SK-N-SH (cell line): ENCODE results near the gene IMPA2. TPM values are rescaled to one million over a fixed set of nuclear protein-coding genes. Genes with fewer than 3 reads are reported as not detected.

Source experiments
- CTCF ChIA-PET: fragments of 300-600, 350-600 bp; formaldehyde crosslinking; extraction: SDS; loops from one replicate; lab custom pipeline; 2021; lab: Yijun Ruan, JAX
- POLR2A ChIA-PET: fragments of 350-600 bp; sonication (Branson Sonifier 250); formaldehyde crosslinking; extraction: SDS; loops from one replicate; lab custom pipeline; 2020; ENCODE audit warnings: antibody characterized with exemption, inconsistent platforms; lab: Yijun Ruan, JAX
- DNase-seq: peaks from one replicate; pipeline ENCODE4 v3.0.0; 2012
- H2AFZ ChIP-seq: fragments of 200-600 bp; sonication (generic); 2 replicates; pipeline ENCODE4 v1.8.1; 2016; ENCODE audit warnings: antibody characterized with exemption, mild to moderate bottlenecking, low read depth
- H3F3A ChIP-seq: fragments of 200-600 bp; sonication (generic); replicated peaks from 2 replicates; pipeline ENCODE3; 2016; ENCODE audit warnings: antibody characterized with exemption, mild to moderate bottlenecking; ENCODE audit not compliant: insufficient read depth
- H3K27ac ChIP-seq, 2 experiments: fragments of 200-500 bp in 1 of 2; fragments of 200-600 bp in 1 of 2; sonication (Bioruptor generic) in 1 of 2; sonication (generic), shearing (Covaris generic) in 1 of 2; 2 replicates each; pipeline versions ENCODE4 v1.5.1 to v1.6.1; 2014 to 2016; ENCODE audit warnings: low read depth in 2 of 2, inconsistent platforms in 1 of 2, low read length in 1 of 2, mild to moderate bottlenecking in 1 of 2, mixed read lengths in 1 of 2
- H3K27me3 ChIP-seq: fragments of 200-600 bp; sonication (generic), shearing (Covaris generic); 2 replicates; pipeline ENCODE4 v1.6.1; 2016; ENCODE audit warnings: mixed run types; ENCODE audit not compliant: insufficient read depth
- H3K36me3 ChIP-seq, 2 experiments: fragments of 200-500 bp in 1 of 2; fragments of 200-600 bp in 1 of 2; sonication (Bioruptor generic) in 1 of 2; sonication (generic) in 1 of 2; replicated peaks in 1 of 2; 2 replicates each; pipeline versions ENCODE3 to v1.5.1; 2014 to 2016; ENCODE audit warnings: low read length in 1 of 2, mild to moderate bottlenecking in 1 of 2; ENCODE audit not compliant: insufficient read depth in 2 of 2, control insufficient read depth in 1 of 2
- H3K4me1 ChIP-seq, 2 experiments: fragments of 200-500 bp in 1 of 2; fragments of 200-600 bp in 1 of 2; sonication (Bioruptor generic) in 1 of 2; sonication (generic), shearing (Covaris generic) in 1 of 2; 2 replicates each; pipeline versions ENCODE4 v1.5.1 to v1.6.1; 2014 to 2016; ENCODE audit warnings: low read depth in 1 of 2, low read length in 1 of 2, mixed run types in 1 of 2; ENCODE audit not compliant: insufficient read depth in 2 of 2, control insufficient read depth in 1 of 2
- H3K4me2 ChIP-seq: fragments of 200-600 bp; sonication (generic), shearing (Covaris generic); 2 replicates; pipeline ENCODE4 v1.6.1; 2017; ENCODE audit warnings: mixed run types
- H3K4me3 ChIP-seq, 2 experiments: fragments of 200-500 bp in 1 of 2; fragments of 200-600 bp in 1 of 2; sonication (Bioruptor generic) in 1 of 2; sonication (generic), shearing (Covaris generic) in 1 of 2; 2 replicates each; pipeline versions ENCODE4 v1.5.1 to v1.8.1; 2014 to 2016; ENCODE audit warnings: low read depth in 2 of 2, inconsistent platforms in 1 of 2, low read length in 1 of 2, mild to moderate bottlenecking in 1 of 2, mixed read lengths in 1 of 2, moderate library complexity in 1 of 2
- H3K79me2 ChIP-seq: fragments of 200-600 bp; sonication (generic); 2 replicates; pipeline ENCODE4 v1.8.1; 2017; ENCODE audit warnings: mild to moderate bottlenecking; ENCODE audit not compliant: insufficient read depth
- H3K9ac ChIP-seq: fragments of 200-600 bp; sonication (generic); 2 replicates; pipeline ENCODE4 v1.6.1; 2017; ENCODE audit warnings: mixed run types
- H3K9me2 ChIP-seq: fragments of 200-600 bp; sonication (generic); 2 replicates; pipeline ENCODE4 v1.6.1; 2017; ENCODE audit warnings: mixed run types
- H3K9me3 ChIP-seq: fragments of 200-600 bp; sonication (generic); 2 replicates; pipeline ENCODE4 v1.6.1; 2017; ENCODE audit warnings: mixed run types, mild to moderate bottlenecking, moderate library complexity
- H4K20me1 ChIP-seq: fragments of 200-600 bp; sonication (generic); 2 replicates; pipeline ENCODE4 v1.6.1; 2017; ENCODE audit warnings: mild to moderate bottlenecking, mixed run types; ENCODE audit not compliant: insufficient read depth
- CHD2 ChIP-seq: fragments of 150-350 bp; IDR thresholded peaks from 2 replicates; pipeline ENCODE4 v1.6.1; 2018; ENCODE audit warnings: low read length; ENCODE audit not compliant: partially characterized antibody
- CTCF ChIP-seq: fragments of 200-600 bp; sonication (generic); IDR thresholded peaks from 2 replicates; pipeline ENCODE4 v1.6.1; 2017; ENCODE audit warnings: antibody characterized with exemption, mild to moderate bottlenecking, moderate library complexity
- EP300 ChIP-seq, 2 experiments: IDR thresholded peaks; 2 replicates each; pipeline versions ENCODE4 v1.4.0 to v1.6.1; 2012; ENCODE audit warnings: borderline replicate concordance in 1 of 2, low read depth in 1 of 2, low read length in 1 of 2
- FOSL2 ChIP-seq: IDR thresholded peaks from 2 replicates; pipeline ENCODE4 v1.4.0; 2012; ENCODE audit warnings: low read depth, mild to moderate bottlenecking, moderate library complexity, borderline replicate concordance
- FOXM1 ChIP-seq: IDR thresholded peaks from 2 replicates; pipeline ENCODE4 v1.4.0; 2012; ENCODE audit warnings: low read depth, mild to moderate bottlenecking
- GATA2 ChIP-seq: sonication (generic); formaldehyde crosslinking; IDR thresholded peaks from 2 replicates; pipeline ENCODE4 v1.5.0; 2020; ENCODE audit warnings: mild to moderate bottlenecking, missing genetic modification reagents
- RAD21 ChIP-seq: IDR thresholded peaks from 2 replicates; pipeline ENCODE4 v1.6.1; 2012; ENCODE audit warnings: mild to moderate bottlenecking, low read length
- REST ChIP-seq: IDR thresholded peaks from 2 replicates; pipeline ENCODE4 v1.6.1; 2012; ENCODE audit warnings: mild to moderate bottlenecking, low read depth, low read length, moderate library complexity
- YY1 ChIP-seq: IDR thresholded peaks from 2 replicates; pipeline ENCODE4 v1.4.0; 2012; ENCODE audit warnings: low read depth, mild to moderate bottlenecking
- WGBS: methylation state at CpG from one replicate; pipeline ENCODE4 v1.1.6; 2017; ENCODE audit warnings: low lambda C conversion rate; 5-methylcytosine and 5-hydroxymethylcytosine counted together
- polyA plus RNA-seq, 3 experiments: library from polyadenylated mRNA; depleted of rRNA; stranded (reverse); fragments of >200 nt; gene quantifications; 2 replicates each; pipeline ENCODE4 v1.2.3, GENCODE V29; 2012

Gene IMPA2
- polyA plus RNA-seq, 1 of the 3 experiments (the other 2 are of a cell fraction), result 0.18 TPM

- H3K27ac ChIP-seq, result no peak overlapping the region
- TF ChIP-seq CHD2 (no peak), RAD21 (no peak), FOSL2 (no peak), REST (no peak), FOXM1 (no peak), EP300 (IDR thresholded peaks at IDR 0.05; ENCODE audit: borderline replicate concordance in 1 of 2, low read depth in 1 of 2, low read length in 1 of 2) (no peak), YY1 (no peak), CTCF (no peak), GATA2 (CRISPR knock-in tag) (no peak)
- TF ChIP-seq, all 33 proteins: peak for 0
- H3K4me2 ChIP-seq, result no peak overlapping the region
- no peak overlapping the region for H3K9ac ChIP-seq
- no peaks in the 10 kb centered on the region for H4K20me1 ChIP-seq
- WGBS, result 18% methylated on average over 3 of the region's 3 CpGs
- H3K4me3 ChIP-seq, result no peak overlapping the region
- H3K79me2 ChIP-seq, result no peaks in the 10 kb centered on the region
- H2AFZ ChIP-seq, result no peak overlapping the region
- ChIA-PET CTCF (interaction anchor here (0.9 to 2.0 kb wide), 3 partner anchors 14 to 75 kb away, joined by 3 to 5 read pairs (median 4); no protein-coding TSS in a partner anchor), POLR2A (no interaction called here)
- no peaks in the 10 kb centered on the region for H3K9me2 ChIP-seq
- no peaks in the 10 kb centered on the region for H3K36me3 ChIP-seq
- H3F3A ChIP-seq, result no peaks in the 10 kb centered on the region
- H3K27me3 ChIP-seq, result peaks cover 21% of the 10 kb centered on the region; the same call in 1 of the 2 replicates
- DNase-seq, result no peak
- H3K9me3 ChIP-seq, result no peaks in the 10 kb centered on the region
- H3K4me1 ChIP-seq, result no peaks in the 10 kb centered on the region
Measured at GRCh38 chr18:11963991-11964484, 17.3 kb upstream of the IMPA2 start.
